OCI-LY3 (cell line): ENCODE results near the gene FAU.

ENCODE experiments used
- CTCF ChIP-seq: fragments of 200-600, 300-600 bp; sonication (generic); IDR thresholded peaks from 2 replicates; pipeline ENCODE4 v1.5.1; 2014; ENCODE audit warnings: antibody characterized with exemption, low read length, low read depth
- EZH2phosphoT487 ChIP-seq: fragments of 200-600 bp; shearing (Covaris generic); IDR thresholded peaks from 2 replicates; pipeline ENCODE4 v1.6.1; 2018; ENCODE audit warnings: antibody characterized with exemption, mixed run types, low read depth

GRCh38 chr11:65130631-65131416 lies 8.9 kb upstream of the FAU start:
- no peak for TF ChIP-seq CTCF
- TF ChIP-seq EZH2phosphoT487 = no peak
